ENCODE measurements around the gene FIGNL1. TPM values are rescaled to one million over a fixed set of nuclear protein-coding genes. Genes with fewer than 3 reads are reported as not detected.

Gene FIGNL1
- total RNA-seq, 1 experiment from 2014 or later = 28.1 TPM

DNA sequence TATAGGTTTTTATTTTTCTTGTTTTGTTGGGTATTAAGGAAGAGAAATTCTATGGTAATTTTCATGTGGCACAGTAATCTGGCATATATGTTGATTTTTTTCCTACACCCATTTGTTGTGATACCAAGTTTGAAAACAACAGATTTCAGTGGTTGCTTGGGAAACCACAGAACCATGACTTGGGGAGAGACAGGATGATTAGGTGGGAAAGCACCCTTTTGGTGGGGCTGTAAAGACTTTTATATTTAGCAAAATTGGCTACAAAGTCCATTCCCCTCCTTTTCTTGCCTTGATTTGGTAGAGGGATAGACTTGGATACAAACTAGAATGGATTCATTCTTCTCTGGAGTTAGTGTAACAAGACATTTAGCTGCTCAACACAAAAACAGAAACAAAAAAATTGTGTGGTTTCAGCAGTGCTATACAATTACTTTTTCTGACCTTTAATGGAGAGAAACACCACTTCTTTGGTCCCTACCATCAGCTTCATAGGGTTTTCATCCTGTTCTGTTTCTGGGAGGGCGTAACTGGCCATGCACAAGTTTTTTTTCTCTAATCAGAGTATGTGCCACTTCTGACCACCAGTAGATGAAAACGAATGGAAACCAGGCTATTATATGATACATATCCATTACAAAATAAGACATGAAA, 52.7 kb downstream of the FIGNL1 start:
- BruUV-seq (replicated peaks) = no TSS peak
- H3K4me3 ChIP-seq (replicated peaks in 1 of 2; ENCODE audit: low read depth in 1 of 2, low read length in 2 of 2) = no peak overlapping the region

More for the DNA sequence above, 52.7 kb downstream of the FIGNL1 start:
- Histone ChIP-seq H3K4me1 (ENCODE audit: control insufficient read depth in 1 of 2, insufficient read depth in 2 of 2, low read length in 2 of 2) (no peaks in the 10 kb centered on the region), H3K27ac (ENCODE audit: low read depth, low read length) (no peak overlapping the region), H3K9me2 (ENCODE audit: insufficient read depth) (no peaks in the 10 kb centered on the region), H3K9ac (ENCODE audit: low read length) (no peak overlapping the region), H3K79me2 (ENCODE audit: insufficient read depth, low read length) (no peaks in the 10 kb centered on the region), H3K27me3 (ENCODE audit: insufficient read depth, low read length) (peaks cover 26% of the 10 kb centered on the region), H4K20me1 (ENCODE audit: insufficient read depth) (no peaks in the 10 kb centered on the region), H2AFZ (ENCODE audit: low read depth, low read length, poor library complexity, severe bottlenecking) (no peak overlapping the region), H3K36me3 (ENCODE audit: control insufficient read depth in 1 of 2, insufficient read depth in 2 of 2, low read length in 2 of 2) (no peaks in the 10 kb centered on the region), H3K9me3 (ENCODE audit: control insufficient read depth in 1 of 2, insufficient read depth in 1 of 2, low read depth in 1 of 2, low read length in 2 of 2) (no peaks in the 10 kb centered on the region), H3K4me2 (ENCODE audit: low read length) (no peak overlapping the region)
- CTCF ChIA-PET = no interaction called here
- RAD21 ChIA-PET (ENCODE audit: low non-redundant PET in 1 of 2, low total read pairs in 2 of 2, uncharacterized antibody in 2 of 2, unreplicated experiment in 2 of 2) = no interaction called here
- intact Hi-C loops (cut with micrococcal nuclease) = no loop called here
- no peak for TF ChIP-seq ZNF274 (IDR thresholded peaks at IDR 0.05; ENCODE audit: low read depth, low read length)
- no peak for TF ChIP-seq POLR2A (IDR thresholded peaks at IDR 0.05; ENCODE audit: borderline replicate concordance, extremely low read depth, insufficient read depth, insufficient read length)
- TF ChIP-seq RAD21 (IDR thresholded peaks at IDR 0.05; ENCODE audit: low read depth) = no peak
- TF ChIP-seq YY1 (IDR thresholded peaks at IDR 0.05; ENCODE audit: extremely low read depth, insufficient replicate concordance, low read depth, low read length) = no peak
- TF ChIP-seq POLR2AphosphoS5 (IDR thresholded peaks at IDR 0.05; ENCODE audit: low read depth, low read length) = no peak
- TF ChIP-seq, protein P1, sequence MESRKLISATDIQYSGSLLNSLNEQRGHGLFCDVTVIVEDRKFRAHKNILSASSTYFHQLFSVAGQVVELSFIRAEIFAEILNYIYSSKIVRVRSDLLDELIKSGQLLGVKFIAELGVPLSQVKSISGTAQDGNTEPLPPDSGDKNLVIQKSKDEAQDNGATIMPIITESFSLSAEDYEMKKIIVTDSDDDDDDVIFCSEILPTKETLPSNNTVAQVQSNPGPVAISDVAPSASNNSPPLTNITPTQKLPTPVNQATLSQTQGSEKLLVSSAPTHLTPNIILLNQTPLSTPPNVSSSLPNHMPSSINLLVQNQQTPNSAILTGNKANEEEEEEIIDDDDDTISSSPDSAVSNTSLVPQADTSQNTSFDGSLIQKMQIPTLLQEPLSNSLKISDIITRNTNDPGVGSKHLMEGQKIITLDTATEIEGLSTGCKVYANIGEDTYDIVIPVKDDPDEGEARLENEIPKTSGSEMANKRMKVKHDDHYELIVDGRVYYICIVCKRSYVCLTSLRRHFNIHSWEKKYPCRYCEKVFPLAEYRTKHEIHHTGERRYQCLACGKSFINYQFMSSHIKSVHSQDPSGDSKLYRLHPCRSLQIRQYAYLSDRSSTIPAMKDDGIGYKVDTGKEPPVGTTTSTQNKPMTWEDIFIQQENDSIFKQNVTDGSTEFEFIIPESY (IDR thresholded peaks at IDR 0.05; ENCODE audit: extremely low read depth, insufficient replicate concordance, low read length) = no peak
- no peak for TF ChIP-seq SRF (IDR thresholded peaks at IDR 0.05; ENCODE audit: low read depth)
- TF ChIP-seq, protein P2, sequence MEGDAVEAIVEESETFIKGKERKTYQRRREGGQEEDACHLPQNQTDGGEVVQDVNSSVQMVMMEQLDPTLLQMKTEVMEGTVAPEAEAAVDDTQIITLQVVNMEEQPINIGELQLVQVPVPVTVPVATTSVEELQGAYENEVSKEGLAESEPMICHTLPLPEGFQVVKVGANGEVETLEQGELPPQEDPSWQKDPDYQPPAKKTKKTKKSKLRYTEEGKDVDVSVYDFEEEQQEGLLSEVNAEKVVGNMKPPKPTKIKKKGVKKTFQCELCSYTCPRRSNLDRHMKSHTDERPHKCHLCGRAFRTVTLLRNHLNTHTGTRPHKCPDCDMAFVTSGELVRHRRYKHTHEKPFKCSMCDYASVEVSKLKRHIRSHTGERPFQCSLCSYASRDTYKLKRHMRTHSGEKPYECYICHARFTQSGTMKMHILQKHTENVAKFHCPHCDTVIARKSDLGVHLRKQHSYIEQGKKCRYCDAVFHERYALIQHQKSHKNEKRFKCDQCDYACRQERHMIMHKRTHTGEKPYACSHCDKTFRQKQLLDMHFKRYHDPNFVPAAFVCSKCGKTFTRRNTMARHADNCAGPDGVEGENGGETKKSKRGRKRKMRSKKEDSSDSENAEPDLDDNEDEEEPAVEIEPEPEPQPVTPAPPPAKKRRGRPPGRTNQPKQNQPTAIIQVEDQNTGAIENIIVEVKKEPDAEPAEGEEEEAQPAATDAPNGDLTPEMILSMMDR (IDR thresholded peaks at IDR 0.05 in 2 of 3, conservative IDR thresholded peaks at IDR 0.05 in 1 of 3; ENCODE audit: borderline replicate concordance in 1 of 3, insufficient read depth in 1 of 3, low read depth in 2 of 3, low read length in 2 of 3) = no peak
- TF ChIP-seq EZH2 (IDR thresholded peaks at IDR 0.05) = no peak
- TF ChIP-seq, protein P3, sequence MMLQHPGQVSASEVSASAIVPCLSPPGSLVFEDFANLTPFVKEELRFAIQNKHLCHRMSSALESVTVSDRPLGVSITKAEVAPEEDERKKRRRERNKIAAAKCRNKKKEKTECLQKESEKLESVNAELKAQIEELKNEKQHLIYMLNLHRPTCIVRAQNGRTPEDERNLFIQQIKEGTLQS (IDR thresholded peaks at IDR 0.05) = no peak
- TF ChIP-seq SP1 (IDR thresholded peaks at IDR 0.05; ENCODE audit: low read depth) = no peak
- TF ChIP-seq, protein P4, sequence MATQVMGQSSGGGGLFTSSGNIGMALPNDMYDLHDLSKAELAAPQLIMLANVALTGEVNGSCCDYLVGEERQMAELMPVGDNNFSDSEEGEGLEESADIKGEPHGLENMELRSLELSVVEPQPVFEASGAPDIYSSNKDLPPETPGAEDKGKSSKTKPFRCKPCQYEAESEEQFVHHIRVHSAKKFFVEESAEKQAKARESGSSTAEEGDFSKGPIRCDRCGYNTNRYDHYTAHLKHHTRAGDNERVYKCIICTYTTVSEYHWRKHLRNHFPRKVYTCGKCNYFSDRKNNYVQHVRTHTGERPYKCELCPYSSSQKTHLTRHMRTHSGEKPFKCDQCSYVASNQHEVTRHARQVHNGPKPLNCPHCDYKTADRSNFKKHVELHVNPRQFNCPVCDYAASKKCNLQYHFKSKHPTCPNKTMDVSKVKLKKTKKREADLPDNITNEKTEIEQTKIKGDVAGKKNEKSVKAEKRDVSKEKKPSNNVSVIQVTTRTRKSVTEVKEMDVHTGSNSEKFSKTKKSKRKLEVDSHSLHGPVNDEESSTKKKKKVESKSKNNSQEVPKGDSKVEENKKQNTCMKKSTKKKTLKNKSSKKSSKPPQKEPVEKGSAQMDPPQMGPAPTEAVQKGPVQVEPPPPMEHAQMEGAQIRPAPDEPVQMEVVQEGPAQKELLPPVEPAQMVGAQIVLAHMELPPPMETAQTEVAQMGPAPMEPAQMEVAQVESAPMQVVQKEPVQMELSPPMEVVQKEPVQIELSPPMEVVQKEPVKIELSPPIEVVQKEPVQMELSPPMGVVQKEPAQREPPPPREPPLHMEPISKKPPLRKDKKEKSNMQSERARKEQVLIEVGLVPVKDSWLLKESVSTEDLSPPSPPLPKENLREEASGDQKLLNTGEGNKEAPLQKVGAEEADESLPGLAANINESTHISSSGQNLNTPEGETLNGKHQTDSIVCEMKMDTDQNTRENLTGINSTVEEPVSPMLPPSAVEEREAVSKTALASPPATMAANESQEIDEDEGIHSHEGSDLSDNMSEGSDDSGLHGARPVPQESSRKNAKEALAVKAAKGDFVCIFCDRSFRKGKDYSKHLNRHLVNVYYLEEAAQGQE (IDR thresholded peaks at IDR 0.05; ENCODE audit: low read depth) = no peak
- no peak for TF ChIP-seq ZFX (IDR thresholded peaks at IDR 0.05)
- no peak for TF ChIP-seq EZH2phosphoT487 (IDR thresholded peaks at IDR 0.05; ENCODE audit: borderline replicate concordance)
- ATAC-seq = no peak
- no peak for DNase-seq (ENCODE audit: low read depth, low spot score)
- POLR2A ChIA-PET = no interaction called here

Measured in HCT116 (cell line).